ENCODE measurements around the gene TPSB2.
"Not testable (repeated sequence)": the region's sequence is repeated elsewhere in the genome, so short reads cannot be mapped to it uniquely, and the experiment has no call there.

GRCh38 chr16:1230084-1230470 lies at the start of gene TPSB2:
- TF ChIP-seq CTCF (conservative IDR thresholded peaks at IDR 0.05; ENCODE audit: low read depth, low read length); EZH2 (IDR thresholded peaks at IDR 0.05; ENCODE audit: low read length, unreplicated experiment); EZH2phosphoT487 (IDR thresholded peaks at IDR 0.05; ENCODE audit: borderline replicate concordance, low read length): not testable (repeated sequence)
